Large intestine (tissue), 3 donors: ENCODE results near the gene GAB2. TPM values are rescaled to one million over a fixed set of nuclear protein-coding genes. Genes with fewer than 3 reads are reported as not detected.
A peak's percentile ranks its signal among the peaks of the same experiment; 100 is the strongest.

Source experiments
- DNase-seq, 2 donors: peaks; one replicate each; pipeline versions ENCODE4 v3.0.0 to v3.0.0-alpha.2; 2013
- H3K27ac ChIP-seq: one replicate; pipeline ENCODE4 v1.5.1; 2013; ENCODE audit warnings: low read length
- H3K27me3 ChIP-seq: 2 replicates; pipeline ENCODE4 v1.6.1; 2013; ENCODE audit warnings: low read length; ENCODE audit not compliant: control insufficient read depth, insufficient read depth
- H3K36me3 ChIP-seq: 2 replicates; pipeline ENCODE4 v1.6.1; 2013; ENCODE audit warnings: low read length; ENCODE audit not compliant: control insufficient read depth, insufficient read depth
- H3K4me1 ChIP-seq: one replicate; pipeline ENCODE4 v1.6.1; 2013; ENCODE audit warnings: low read length; ENCODE audit not compliant: control insufficient read depth, insufficient read depth
- H3K4me3 ChIP-seq: one replicate; pipeline ENCODE4 v1.5.1; 2013; ENCODE audit warnings: low read length
- H3K9me3 ChIP-seq: one replicate; pipeline ENCODE4 v1.6.1; 2013; ENCODE audit warnings: mild to moderate bottlenecking, low read depth, low read length, moderate library complexity; ENCODE audit not compliant: control insufficient read depth
- WGBS: methylation state at CpG from one replicate; pipeline ENCODE4 v1.1.5; 2013; ENCODE audit warnings: low lambda C conversion rate; ENCODE audit not compliant: insufficient coverage; 5-methylcytosine and 5-hydroxymethylcytosine counted together
- polyA plus RNA-seq: library from polyadenylated mRNA; unstranded; fragments of 120-200 nt; gene quantifications from one replicate; pipeline ENCODE4 v1.2.1, GENCODE V29; 2013

Gene GAB2
- polyA plus RNA-seq, 1 donor: 10.7 TPM

DNA sequence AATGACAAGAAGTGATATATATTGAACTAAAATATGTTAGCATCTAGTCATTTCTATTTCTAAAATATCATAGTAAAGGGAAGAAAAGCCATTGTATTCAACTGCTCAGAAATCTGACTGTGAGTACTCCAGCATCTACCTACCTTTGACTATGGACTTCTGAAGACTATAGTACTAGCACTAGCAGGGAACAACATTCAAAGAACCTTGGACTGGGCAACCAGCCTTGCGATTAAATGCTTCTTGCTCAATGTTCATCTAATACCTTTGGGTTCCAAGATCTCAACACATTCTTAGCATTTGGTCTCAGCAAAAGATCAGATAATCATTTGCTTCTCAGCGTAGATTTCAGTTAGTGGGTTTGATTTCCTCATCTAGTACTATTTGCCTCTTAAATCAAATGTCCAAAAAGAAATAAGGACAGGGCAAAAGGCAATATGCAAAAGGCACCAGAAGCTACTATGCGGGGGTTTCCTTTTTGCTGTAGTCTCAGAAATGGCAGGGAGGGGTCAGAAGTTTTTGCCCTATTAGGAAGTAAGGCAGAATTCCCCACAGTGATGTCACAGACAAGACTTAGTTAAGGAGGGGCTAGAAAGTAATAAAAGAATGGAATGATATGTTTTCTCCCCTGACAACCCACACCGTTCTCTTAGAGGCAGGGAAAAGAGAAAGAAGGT lies 80.6 kb downstream of the GAB2 start:
- peak in 1 of 2 donors; percentile 47 for DNase-seq
- no peaks in the 10 kb centered on the region for H3K4me1 ChIP-seq
- H3K4me3 ChIP-seq: no peak overlapping the region
- H3K9me3 ChIP-seq: no peaks in the 10 kb centered on the region
- 73% methylated on average over 3 of the region's 4 CpGs for WGBS
- H3K36me3 ChIP-seq: no peaks in the 10 kb centered on the region
- no peak overlapping the region for H3K27ac ChIP-seq
- H3K27me3 ChIP-seq: no peaks in the 10 kb centered on the region

DNA sequence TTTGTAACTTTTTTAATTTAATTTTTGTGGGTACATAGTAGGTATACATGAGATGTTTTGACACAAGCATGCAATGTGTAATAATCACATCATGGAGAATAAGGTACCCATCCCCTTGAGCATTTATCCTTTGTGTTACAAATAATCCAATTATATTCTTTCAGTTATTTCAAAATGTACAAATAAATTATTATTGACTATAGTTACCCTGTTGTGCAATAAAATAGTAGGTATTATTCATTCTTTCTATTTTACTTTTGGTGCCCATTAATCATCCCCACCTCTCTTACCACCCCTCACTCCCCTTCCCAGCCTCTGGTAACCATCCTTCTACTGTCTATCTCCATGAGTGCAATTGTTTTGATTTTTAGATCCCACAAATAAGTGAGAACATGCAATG lies 83.5 kb downstream of the GAB2 start:
- Histone ChIP-seq H3K27me3 (no peaks in the 10 kb centered on the region), H3K36me3 (no peaks in the 10 kb centered on the region), H3K4me1 (no peaks in the 10 kb centered on the region), H3K4me3 (no peak overlapping the region), H3K9me3 (no peaks in the 10 kb centered on the region), H3K27ac (no peak overlapping the region)
- DNase-seq: no peak

DNA sequence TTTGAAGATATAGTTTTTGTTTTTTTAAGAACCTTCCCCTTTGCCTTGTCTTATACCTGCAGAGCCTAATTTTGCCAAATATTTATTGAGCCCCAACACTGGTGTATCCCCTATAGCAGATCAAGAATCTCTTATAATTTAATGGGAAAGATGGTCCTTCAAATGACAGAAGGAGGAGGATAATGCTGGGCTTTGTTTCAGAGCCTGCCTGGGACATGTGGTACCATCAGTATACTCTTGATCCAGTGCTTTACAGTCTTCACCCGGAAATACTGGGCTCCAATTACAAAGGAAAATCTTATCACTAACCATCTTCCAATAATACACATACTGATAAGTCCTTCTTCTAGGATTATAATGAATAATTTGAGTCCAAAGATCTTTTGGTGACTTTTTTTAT lies 84.7 kb downstream of the GAB2 start:
- no peaks in the 10 kb centered on the region for H3K9me3 ChIP-seq
- no peaks in the 10 kb centered on the region for H3K4me1 ChIP-seq
- no peaks in the 10 kb centered on the region for H3K36me3 ChIP-seq
- no peak for DNase-seq
- no peaks in the 10 kb centered on the region for H3K27me3 ChIP-seq
- no peak overlapping the region for H3K4me3 ChIP-seq
- H3K27ac ChIP-seq: no peak overlapping the region
- no CpG with 5 or more reads among the region's 1 CpG for WGBS

DNA sequence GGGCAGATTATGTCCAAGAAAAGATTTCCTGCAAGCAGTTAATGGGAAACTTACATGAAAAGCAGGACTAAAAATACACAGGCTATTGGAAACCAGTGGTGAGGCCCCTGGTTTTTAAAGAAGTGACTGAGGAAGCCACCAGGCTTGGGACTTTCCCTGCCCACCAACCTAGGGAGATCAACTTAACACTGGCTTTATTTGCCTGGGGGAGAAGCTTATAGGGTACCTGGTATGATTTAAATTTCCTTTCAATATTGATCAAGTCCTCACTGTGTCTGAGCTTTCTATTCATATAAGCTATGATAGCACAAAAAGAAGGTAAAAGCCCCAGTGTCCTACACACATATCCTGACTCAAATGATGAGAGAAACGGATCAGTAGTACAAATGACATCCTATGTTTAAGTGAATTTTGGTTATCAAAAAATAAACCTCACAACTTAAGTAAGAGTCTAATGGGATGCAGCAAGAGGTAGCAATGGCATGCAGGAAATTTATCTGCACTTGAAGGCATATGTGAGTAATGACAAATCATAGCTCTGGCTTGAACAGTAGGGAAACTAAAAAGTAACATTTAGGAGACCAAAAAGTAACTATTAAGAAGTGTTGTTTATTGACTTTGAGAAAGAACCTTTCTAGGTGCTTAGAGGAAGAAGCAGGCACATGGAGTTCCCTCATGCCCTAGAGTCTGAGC lies 85.3 kb downstream of the GAB2 start:
- Histone ChIP-seq H3K4me3 (no peak overlapping the region), H3K9me3 (no peaks in the 10 kb centered on the region), H3K27me3 (no peaks in the 10 kb centered on the region), H3K4me1 (no peaks in the 10 kb centered on the region), H3K27ac (no peak overlapping the region), H3K36me3 (no peaks in the 10 kb centered on the region)
- 100% methylated on average over 1 of the region's 1 CpG for WGBS
- DNase-seq: no peak

DNA sequence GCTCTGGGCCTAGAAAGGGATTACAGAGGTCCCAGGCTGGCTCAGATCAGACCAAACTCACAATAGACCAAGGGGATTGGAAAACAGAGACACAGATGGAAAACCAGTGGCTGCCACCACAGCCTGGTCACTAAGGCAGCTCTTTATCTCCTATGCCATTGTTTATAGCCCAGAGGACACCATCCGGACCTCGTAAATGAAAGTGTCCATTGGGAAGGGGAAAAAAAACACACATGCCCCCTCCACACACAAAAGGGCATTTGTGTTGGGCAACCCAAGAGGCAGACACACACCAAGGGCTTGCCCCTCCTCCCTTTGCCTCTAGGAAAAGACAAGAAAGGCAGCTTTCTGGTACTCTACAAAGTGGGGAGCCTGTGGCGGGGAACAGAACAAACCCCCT lies 85.9 kb downstream of the GAB2 start:
- no peak overlapping the region for H3K27ac ChIP-seq

GRCh38 chr11:78330361-78330760 lies 87.3 kb downstream of the GAB2 start:
- no peak for DNase-seq
- Histone ChIP-seq H3K9me3 (no peaks in the 10 kb centered on the region), H3K27me3 (no peaks in the 10 kb centered on the region), H3K4me1 (no peaks in the 10 kb centered on the region), H3K36me3 (no peaks in the 10 kb centered on the region), H3K27ac (no peak overlapping the region), H3K4me3 (no peak overlapping the region)
- WGBS: 83% methylated on average over 1 of the region's 3 CpGs

More for the DNA sequence above, 85.9 kb downstream of the GAB2 start:
- H3K9me3 ChIP-seq: no peaks in the 10 kb centered on the region
- no peaks in the 10 kb centered on the region for H3K4me1 ChIP-seq
- H3K27me3 ChIP-seq: no peaks in the 10 kb centered on the region
- WGBS: no CpG with 5 or more reads among the region's 3 CpGs
- no peak overlapping the region for H3K4me3 ChIP-seq
- no peak for DNase-seq
- no peaks in the 10 kb centered on the region for H3K36me3 ChIP-seq

GRCh38 chr11:78327945-78328344 lies 89.7 kb downstream of the GAB2 start:
- no peak for DNase-seq
- no CpG with 5 or more reads among the region's 6 CpGs for WGBS
- Histone ChIP-seq H3K9me3 (no peaks in the 10 kb centered on the region), H3K4me3 (no peak overlapping the region), H3K27me3 (no peaks in the 10 kb centered on the region), H3K27ac (no peak overlapping the region), H3K36me3 (no peaks in the 10 kb centered on the region), H3K4me1 (no peaks in the 10 kb centered on the region)

DNA sequence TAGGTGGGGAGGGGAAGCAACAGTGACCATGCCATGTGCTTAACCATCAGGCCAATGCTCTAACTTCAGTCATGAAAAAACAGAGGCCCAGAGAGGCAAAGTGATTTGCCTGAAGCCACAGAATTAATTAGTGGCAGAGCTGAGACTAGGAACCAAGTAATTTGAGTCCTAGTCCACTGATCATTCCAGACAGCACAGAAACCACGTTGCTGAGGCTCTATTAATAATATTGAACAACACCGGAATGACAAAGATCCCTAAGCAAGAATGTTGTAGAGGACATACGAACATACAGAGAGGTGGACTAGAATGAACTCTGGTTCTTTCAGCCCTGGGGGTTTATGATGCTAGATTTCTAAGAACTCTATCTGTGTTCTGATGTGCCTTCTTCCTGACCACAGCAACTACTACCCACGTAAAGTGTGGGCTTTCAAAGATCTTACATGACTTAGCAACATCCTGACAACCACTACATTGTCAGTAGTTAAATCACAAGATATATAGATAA lies 92.3 kb downstream of the GAB2 start:
- Histone ChIP-seq H3K27me3 (no peaks in the 10 kb centered on the region), H3K36me3 (no peaks in the 10 kb centered on the region), H3K9me3 (no peaks in the 10 kb centered on the region), H3K4me1 (no peaks in the 10 kb centered on the region), H3K27ac (no peak overlapping the region), H3K4me3 (no peak overlapping the region)
- DNase-seq: no peak
- WGBS: no CpG with 5 or more reads among the region's 4 CpGs

DNA sequence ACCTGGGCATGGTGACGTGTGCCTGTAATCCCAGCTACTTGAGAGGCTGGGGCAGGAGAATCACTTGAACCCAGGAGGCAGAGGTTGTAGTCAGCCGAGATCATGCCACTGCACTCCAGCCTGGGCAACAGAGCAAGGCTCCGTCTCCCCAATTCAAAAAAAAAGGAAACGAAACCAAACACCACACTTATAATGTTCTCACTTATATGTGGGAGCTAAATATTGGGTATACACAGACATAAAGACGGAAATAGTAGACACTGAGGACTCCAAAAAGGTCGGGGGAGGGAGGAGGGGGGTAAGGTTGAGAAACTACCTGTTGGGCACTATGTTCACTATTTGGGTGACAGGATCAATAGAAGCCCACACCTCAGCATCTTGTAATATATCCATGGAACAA lies 94.3 kb downstream of the GAB2 start:
- no CpG with 5 or more reads among the region's 6 CpGs for WGBS
- Histone ChIP-seq H3K27ac (no peak overlapping the region), H3K9me3 (no peaks in the 10 kb centered on the region), H3K4me3 (no peak overlapping the region), H3K4me1 (no peaks in the 10 kb centered on the region), H3K36me3 (no peaks in the 10 kb centered on the region), H3K27me3 (no peaks in the 10 kb centered on the region)
- DNase-seq: no peak

DNA sequence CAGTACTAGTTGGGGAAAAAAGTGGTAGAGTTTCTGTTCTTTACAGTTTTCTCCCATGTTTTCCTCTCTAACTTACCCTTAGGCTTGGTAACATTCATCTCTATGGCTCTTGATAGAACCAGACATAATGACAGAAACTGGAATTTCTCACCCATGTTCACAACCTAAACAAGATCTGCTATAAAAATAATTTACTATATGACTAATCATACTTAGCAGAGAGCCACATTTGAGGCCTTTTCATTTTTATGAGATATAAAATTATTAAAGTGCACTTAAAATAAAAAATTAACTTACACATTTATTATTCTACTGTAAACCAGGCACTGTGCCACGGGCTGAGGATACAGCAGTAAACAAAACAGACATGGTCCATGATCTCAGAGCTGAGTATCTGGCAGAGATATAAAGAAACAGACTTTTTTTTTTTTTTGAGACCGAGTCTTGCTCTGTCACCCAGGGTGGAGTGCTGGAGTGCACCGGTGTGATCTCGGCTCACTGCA lies 98.1 kb downstream of the GAB2 start:
- WGBS: no CpG with 5 or more reads among the region's 4 CpGs
- H3K27me3 ChIP-seq: no peaks in the 10 kb centered on the region
- H3K27ac ChIP-seq: no peak overlapping the region
- H3K36me3 ChIP-seq: no peaks in the 10 kb centered on the region
- H3K4me1 ChIP-seq: no peaks in the 10 kb centered on the region
- H3K9me3 ChIP-seq: no peaks in the 10 kb centered on the region
- no peak overlapping the region for H3K4me3 ChIP-seq
- no peak for DNase-seq
